EH (cell line): Measurements from ENCODE around the gene DUSP9.

Experiments
- DNase-seq: peaks from one replicate; pipeline ENCODE4 v3.0.0-alpha.2; 2015; ENCODE audit warnings: low read depth

DUSP9 gene

DNA sequence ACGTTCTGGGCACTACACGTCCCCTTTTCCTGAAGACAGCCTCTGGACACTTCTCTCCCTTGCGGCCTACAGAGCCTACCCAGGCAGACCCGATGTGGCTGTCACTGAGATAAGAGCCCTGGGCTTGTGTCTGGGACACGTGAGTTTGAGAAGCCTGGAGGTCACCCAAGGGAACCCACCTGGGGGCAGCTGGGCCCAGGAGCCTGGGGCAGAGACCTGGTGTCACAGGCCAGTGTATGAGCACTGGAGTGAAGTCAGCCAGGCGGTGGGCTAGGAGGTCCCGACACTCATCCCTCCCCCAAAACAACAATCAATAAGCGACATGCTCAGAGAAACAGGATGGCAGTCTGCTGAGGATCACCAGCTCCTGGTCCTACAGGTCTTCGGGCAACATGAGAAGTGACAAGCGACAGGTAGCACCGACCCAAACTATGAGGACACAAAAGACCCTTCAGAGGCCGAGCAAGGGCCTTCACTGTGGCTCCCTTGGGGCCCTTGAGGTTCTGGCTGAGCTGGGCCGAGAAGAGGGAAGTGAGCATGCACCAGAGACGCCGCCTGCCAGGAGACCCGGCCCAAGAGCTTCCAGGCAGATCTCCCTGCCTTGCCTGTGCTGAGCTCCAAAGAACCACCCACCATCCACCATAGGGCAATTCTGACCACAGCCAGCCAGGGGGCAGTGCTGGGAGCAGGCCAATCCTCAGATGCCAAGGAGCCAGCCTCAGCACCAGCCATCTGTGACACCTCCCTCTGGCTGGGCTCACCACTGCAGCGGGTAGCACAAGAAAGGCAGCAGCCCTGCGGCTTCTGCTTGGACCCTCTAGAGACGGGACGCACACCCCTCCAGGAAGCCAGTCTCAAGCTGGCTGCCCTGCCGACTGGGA, 11.0 kb upstream of the DUSP9 start:
- DNase-seq: peak; percentile 39

DNA sequence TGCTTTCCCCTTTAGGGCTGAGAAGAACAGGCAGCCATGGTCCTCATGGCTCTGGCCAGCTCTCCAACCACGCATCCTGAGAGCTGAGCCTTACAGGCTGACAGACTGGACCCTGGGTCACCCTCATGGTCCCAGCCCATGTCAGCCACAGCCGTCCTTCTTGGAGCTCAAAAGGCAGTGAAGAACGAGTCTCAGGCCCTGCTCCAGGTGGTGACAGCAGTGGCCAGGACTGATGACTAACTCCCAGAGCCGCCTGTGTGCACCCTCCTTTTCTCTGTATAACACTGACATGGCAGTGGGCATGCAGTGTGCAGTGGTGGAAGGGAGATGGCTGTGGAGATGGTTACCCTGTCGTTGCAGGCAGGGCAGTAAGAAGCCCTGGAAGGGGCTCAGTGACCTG, 10.3 kb upstream of the DUSP9 start:
- DNase-seq: no peak

DNA sequence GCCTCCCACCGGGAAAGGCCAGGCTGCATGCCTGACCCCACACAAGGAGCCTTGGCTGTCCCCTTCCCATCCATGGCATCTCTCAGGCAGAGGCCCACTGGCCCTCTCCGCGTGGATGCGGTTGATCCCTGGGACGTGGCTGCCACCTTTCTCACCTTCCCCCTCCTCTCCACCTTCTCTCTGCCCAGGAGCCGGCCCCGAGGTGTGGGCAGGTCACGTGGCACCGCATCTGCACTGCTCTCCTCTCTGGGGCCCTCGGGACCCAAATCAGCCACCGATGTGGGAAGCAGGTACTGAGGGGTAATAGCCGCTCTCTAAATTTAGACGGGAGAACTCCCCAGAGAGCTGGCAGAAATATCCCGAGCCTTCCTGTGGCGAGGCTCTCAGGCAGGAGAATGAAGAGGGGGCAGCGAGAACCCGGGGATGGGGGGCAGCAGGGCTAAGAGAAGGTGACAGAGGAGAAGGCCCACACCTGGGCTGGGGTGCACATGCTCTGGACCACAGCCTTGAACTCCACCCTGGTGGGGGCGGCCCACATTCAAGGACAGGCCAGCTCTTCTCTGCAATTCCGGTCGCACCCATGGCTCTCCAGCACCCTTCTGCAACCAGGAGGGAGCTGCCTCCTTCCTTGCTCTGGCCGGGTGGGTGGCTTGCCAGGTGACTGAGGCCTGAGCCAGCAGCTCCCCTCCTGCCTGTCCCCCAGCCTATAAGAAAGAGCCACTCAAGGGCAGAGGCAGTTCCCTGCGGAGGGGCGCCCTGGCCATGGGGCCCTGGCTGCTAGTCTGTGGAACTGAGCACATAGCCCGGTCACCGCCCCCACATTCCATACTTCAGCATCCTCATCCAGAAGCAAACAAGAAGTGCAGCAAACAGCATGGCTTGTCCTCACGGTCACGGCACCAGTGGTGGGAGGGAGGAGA, 9.6 kb upstream of the DUSP9 start:
- DNase-seq: no peak

DNA sequence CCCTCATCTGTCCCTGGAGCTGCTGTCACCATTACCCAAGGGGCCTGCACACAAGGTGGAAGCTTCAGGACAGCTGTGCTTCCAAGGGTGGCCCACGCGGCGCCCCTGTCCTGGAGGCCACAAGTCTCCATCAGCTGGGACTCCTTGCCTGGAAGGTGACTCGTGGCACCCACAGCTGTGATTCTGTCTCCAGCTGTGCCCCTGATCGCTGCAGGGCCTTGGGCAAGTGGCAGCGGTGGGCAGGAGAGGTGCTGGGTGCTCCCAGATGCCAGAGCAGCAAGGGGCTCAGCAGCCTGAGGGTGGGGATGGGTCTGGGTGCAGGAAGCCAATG, 9.0 kb upstream of the DUSP9 start:
- DNase-seq: no peak

DNA sequence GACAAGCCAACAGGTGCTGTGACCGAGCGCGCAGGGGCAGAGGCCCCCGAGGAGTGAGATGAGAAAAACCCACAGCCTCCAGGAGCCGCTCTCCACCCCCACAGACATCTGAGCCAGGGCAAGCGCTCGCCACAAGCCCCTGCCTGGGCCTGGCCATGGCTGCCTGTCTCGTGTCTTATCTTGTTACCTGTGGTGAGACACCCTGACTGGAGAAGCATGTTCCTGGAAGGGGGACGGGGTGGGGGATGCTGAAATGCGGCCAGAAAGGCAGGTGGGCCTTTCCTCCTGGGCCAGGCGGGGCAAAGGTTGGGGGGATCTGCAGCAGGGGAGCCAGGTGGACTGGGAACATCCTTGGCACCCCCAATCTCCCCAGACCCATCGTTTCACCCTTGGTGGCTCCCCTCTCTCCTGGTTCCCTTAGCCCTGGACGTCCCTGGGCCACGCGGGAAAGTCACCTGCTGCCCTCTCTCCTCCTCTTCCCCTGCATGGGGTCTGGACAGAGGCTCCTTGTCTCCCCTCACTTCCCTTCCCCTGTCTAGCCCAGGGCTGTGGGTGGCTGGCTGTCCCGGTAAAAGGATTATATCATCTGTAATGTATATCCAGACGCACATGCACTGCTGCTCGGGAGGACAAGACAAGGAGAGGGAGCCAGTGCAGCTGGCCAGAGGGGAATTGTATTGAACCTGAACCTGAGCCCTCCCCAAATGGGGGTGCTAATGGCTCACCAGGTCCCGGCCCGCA, 8.4 kb upstream of the DUSP9 start:
- no peak for DNase-seq

DNA sequence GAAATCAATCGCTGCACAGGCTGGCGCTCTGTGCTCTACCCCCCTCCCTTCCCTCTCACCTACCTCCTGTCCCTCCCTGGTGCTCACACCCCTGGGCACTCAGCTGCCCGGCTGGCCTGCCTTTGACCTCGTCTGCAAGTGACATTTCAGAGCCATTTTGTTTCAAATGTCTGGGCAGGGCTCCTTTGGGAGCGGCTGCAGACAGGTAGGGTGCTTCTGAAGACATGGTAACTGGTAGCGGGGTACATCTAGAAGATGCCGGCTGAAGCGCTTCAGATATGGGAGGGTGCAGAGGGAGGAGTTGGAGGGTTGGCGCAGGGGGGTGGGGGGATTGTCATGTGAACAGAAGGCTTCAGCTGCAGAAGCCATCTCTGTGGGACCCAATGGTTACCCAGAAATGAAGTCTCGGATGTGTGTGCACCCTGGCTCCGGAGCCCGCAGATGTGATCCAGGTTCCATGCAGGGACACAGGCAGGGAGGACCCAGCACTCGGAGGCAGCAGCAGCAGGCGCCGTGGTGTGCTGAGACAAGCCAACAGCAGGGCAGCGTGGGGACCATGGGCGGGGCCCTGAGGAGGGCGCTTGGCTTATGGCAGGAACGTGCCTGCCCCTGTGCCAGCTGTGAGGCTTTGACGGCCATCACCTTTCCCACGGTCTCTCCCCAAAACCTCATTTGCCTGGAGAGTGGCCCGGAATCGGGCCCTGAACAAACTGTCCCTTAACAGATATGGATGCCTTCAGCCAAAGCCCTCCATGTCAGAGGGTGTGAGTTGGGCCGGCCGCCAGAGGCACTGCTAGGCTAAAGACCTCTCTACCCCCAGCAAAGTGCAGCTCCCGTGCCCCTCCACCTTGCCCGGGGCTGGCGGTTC, 7.6 kb upstream of the DUSP9 start:
- DNase-seq: no peak

DNA sequence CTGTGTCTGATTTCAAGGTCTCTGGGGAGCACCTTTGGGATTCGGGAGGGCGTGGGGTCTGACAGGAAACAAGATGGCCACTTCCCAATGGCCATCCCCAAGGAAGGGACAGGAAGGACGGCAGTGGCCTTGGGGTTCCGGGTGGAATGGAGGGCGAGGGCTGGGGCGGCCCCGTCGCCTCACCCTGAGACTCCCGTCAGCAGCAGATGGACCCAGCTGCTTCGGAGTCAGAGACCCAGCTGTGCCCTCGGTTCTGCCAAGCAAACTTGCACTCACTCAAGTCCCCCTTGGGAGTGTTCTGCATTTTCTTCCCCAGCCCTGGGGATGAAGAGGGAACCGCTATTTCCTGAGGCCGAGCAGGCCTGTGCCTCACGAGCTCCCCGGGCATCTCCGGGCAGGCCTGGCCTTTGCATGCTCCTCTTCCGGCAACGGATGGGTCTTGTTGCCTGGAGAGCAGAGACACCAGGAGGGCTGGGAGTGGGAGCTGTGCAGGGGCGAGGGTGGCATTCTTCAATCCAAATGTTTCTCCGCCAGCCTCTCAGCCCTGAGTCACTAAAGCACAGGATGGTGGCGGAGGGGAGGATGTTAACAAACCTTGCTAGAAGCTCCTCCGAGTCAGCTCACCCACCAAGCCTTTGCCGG, 6.8 kb upstream of the DUSP9 start:
- no peak for DNase-seq

DNA sequence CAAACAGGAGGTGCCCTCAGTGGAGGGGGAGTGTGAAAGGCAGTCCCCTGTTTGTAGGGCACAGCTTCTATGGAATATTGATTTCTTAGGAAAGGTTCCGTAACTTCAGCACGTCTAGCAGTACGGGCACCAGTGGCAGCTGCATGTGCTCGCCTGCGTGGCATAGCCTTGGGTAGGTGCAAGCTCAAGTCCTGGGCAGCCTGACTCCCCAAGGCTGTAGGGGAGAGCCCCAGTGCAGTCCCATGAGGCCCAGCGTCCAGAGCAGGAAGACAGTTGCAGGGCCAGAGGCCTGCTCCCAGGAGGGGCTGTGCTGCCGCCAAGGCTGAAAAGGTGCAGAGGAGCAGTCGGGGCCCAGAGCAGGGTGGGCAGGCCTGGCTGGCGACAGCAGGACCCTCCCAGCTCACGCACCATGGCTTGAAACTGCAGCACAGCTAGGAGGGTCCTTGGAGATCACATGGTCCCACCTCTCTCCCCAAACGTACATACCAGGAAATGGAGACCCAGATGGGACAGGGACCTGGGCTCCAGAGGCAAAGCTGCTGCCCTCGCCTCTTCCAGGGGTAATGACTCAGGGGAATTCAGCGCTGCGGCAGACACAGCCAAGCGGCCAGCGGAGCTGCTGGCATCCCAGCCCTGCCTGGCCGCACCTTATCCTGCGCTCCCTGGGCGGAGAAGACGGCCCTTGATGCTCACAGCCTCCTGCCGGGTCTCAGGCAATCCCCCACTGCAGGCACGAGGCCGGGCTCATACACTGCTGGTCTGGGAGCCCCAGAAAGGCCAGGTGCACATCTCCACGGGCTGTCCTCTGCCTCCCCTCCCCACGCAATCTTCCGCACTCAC, 6.0 kb upstream of the DUSP9 start:
- no peak for DNase-seq

DNA sequence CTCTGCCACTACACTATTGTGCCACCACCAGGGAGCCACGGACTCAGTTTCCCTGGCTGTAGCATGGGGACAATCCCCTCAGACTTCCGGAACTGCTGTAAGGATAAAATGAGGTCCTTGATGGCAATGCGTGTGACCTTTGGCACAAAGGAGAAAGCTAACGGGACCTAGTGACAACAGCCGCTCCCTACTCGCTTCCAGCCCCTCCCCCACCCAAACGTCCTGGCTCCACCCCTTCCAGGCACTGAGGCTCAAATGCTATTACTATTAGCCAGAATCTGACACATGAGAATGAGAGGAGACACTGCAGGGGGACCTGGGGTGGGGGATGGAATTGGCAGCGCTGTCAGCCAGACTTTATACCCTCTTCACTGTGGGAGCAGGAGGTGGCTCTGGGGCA, 5.4 kb upstream of the DUSP9 start:
- DNase-seq: no peak

DNA sequence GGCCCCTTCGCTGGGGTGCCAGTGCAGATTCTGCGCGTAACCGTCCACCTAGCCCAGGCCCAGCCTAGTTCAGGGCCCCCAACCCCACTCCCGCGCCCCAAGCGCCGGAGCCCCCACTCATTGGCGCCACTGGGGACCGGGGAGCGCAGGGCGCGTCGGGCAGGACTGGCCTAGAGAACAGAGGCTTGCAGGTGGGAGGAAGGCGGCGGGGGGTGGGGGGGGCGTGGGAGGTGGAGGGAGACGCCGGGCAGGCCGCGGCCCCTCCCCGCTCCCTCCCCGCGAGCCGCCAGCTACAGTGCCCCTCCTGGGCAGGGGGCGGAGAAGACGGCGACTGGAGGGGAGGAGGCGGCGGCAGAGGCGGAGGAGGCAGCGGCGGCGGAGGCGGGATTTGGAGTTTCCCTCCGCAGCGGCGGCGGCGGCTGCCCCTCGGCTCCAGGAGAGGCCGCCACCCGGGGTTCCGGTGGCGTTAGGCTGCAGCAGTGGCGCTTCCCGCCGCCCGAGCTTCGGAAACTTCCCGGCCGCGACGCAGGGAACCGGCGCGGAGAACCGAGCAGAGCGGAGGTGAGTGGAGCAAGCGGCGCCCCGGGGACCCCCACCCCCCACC, 4.8 kb upstream of the DUSP9 start:
- peak; percentile 2 for DNase-seq

DNA sequence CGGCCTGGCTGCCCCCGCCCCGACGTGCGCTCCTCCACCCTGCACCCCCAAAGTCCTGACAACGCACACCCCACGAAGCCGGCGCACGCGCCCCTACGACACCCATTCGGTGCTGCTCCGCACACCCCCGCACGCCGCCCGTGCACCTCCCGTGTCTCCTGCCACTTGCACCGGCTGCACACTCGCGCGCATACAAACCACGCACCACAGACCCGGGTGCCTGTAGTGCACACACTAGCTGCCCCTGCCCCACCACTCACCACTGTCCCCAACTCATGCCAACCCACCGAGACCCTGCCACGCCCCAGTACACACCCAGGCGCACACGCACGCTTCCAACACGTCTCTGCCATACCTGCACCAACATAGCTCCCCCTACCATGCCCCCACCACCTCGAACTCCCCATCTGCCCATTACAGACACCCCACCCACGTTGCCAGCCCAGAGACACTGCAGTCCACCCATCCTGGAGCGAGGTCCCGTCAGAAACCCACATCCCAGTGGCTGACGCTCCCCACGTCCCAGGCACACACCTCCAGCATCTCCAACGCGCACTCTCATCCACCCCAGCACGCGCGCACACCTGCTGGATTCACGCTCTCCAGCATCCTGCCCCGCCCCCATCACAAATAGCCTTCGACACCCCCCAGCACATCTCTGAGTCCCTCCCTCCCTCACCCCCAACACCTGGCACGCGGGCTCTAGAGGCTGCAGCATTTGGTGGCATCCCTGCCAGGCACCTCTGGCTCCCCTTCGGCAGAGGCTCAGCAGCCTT, 4.2 kb upstream of the DUSP9 start:
- no peak for DNase-seq

DNA sequence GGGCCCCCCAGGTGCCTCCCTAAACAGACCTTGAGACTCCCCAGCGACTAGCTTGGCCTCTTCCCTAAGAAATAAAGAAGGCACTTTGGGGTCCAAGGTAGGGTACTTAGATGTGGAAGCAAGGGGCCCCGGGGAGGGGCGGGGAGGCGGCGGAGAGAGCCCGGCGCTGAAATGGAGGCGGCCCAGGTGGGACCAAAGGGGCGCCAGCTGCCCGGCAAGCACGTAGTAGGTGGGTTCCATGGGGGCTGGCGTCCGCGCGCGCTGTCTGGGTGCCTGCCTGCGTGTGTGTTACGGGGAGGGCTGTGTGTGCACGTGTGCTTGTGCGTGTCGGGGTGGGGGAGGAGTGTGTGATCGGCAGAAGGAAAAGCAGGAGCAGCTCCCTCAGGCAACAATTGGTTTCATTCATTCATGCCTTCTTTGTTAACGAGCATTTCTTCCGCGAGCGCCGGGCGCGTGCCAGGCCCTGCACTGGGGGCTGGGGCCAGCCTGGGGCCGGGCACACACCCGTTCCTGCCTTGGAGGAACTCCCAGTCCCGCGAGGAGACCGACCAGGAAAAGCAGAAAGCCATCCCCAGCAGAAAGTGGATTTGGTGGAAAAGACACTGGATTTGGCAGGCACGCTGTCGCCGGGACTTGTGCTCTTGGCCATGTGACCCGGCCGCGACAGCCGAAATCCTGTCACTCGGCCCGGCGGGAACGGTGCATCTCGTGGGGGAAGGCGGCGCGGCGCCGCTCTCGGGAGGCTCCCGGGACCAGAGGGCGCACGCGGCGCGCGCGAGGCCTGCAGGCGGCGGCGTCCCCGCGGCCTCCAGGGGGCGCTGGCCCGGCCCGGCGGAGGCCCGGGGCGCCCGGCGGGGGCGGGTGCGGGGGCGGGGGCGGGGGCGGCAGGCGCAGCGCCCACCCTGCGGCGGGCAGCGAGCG, 3.3 kb upstream of the DUSP9 start:
- peak; percentile 6 for DNase-seq

DNA sequence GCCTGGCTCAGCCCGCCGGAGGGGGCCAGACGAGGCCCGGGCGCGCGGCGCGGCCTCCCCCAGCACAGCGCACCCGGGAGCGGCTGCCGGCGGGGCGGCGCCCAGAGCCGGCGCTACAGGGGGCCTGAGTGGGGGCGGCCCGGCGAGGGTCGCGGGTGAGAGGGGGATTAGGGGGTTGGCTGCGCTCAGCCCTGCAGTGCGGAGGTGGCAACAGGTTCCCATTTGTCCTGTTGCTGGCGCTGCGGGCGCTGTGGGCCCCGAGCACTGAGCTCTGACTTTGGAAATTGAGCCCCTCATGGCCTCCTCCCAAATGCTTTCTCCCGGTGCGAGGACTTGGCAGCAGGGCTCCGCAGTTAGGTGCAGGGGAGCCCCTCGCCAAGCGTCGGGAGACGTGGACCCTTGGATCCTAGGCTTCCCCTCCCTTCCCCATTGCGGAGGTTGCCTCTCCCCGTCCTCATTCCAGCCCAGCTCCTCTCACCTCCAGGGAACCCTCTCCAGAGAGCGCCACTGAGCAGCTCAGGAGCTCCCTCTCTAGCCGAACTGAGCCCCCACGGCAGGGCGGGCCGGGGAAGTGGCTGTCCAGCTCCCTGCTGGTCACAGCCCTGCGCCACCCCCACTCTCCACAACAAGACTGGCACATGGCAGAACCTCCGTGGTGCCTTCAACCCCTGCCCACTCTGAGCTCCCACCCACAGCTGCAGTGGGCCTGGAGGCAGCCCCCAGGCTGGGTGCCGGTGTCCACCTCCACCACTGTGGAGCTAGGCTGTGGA, 2.5 kb upstream of the DUSP9 start:
- DNase-seq: no peak

DNA sequence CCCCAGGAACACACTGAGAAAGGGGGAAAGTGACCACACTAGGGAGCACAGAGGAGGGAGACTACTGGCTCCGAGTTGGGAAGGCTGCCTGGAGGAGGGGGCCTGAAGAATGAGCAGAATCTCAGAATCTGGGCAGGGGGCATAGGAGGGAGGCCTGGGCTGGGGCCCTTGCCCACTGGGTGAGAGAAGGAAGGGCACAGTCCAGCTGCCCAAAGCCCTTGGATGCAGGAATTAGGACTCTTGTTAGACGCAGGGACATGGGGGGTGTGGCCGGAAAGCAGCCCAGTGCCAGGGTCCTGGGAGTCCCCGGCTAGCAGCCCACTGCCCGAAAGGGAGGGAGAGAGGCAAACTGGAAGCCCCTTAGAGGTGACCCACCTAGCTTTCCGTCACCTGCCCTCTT, 1.9 kb upstream of the DUSP9 start:
- no peak for DNase-seq

DNA sequence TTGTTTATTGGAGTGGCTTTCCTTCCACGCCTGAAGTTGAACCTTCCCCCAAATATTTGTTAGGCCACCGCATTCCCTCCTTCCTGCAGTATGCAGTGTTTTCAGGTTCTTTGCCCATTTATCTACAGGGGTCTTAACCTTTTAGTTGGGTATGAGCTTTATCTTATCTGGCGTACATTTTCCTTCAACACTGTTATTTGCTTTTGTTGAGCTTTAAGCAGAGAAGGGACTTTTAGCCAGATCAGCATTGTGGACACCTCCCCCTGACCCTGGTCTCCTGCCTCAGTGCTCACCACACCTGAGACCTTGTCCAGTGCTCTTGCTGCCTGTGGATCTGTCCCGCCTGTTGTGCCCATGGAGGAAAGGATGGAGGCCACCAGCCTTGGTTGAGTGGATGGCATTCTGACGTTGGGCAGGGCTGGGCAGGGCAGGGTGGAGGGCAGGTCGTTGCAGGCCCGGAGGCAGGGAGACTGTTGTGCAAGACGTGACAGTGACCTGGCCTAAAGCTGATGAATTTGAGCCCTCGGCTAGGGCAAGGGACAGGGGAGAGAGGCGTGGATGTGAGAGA, 998 bp upstream of the DUSP9 start:
- DNase-seq: no peak

DNA sequence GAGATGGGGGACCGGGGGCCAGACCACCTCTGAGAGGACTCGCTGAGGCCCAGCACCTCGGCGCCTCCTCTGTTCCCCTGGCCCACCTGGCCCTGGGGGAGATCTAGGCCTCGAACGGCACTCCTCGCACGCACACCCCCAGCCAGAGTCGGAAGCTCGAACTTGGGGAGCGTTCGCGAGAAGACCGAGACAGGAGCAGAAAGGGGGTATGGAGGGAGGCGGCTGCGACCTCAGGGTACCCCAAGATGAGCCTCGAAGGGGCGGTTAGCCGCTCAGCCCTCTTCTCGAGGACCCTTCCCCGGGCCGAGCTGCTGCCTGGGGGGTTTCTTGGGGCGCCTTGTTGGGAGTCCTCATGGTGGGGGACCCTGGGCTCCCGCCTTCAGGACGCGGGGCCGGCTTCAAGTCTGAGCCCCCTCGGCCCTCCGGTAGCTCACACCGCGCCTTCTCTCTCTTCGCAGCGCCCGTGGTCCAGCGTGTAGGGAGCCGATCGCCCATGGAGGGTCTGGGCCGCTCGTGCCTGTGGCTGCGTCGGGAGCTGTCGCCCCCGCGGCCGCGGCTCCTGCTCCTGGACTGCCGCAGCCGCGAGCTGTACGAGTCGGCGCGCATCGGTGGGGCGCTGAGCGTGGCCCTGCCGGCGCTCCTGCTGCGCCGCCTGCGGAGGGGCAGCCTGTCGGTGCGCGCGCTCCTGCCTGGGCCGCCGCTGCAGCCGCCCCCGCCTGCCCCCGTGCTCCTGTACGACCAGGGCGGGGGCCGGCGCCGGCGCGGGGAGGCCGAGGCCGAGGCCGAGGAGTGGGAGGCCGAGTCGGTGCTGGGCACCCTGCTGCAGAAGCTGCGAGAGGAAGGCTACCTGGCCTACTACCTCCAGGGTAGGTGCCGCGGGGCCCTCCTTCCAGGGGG, 706 bp downstream of the DUSP9 start:
- no peak for DNase-seq
